Adrenal gland (tissue), 12 donors: ENCODE data around the gene TMEM91. TPM values are rescaled to one million over a fixed set of nuclear protein-coding genes. Genes with fewer than 3 reads are reported as not detected.

ENCODE experiments used
- DNase-seq, 7 donors: peaks; one replicate each; pipeline ENCODE4 v3.0.0-alpha.2; 2019 to 2020
- H3K27ac ChIP-seq, 5 donors: fragments of 200-600 bp; sonication (generic) in 4 of 5; 1 replicate in 3 of 5; 2 replicates in 2 of 5; pipeline versions ENCODE4 v1.5.1 to v1.8.0; 2016 to 2020; ENCODE audit warnings: mild to moderate bottlenecking in 1 of 5
- H3K27me3 ChIP-seq: fragments of 200-600 bp; 2 replicates; pipeline ENCODE4 v1.8.0; 2021
- H3K36me3 ChIP-seq, 2 donors: fragments of 200-600 bp; replicated peaks in 1 of 2; 1 replicate in 1 of 2; 2 replicates in 1 of 2; pipeline versions ENCODE4 v1.5.1 to v1.8.0; 2018 to 2022
- H3K4me1 ChIP-seq, 2 donors: fragments of 200-600 bp; replicated peaks in 1 of 2; 1 replicate in 1 of 2; 2 replicates in 1 of 2; pipeline versions ENCODE4 v1.5.1 to v1.8.0; 2018 to 2021
- H3K4me3 ChIP-seq, 4 donors: fragments of 200-600 bp; sonication (generic) in 3 of 4; one replicate each; pipeline ENCODE4 v1.5.1; 2016 to 2018
- H3K9me3 ChIP-seq, 3 donors: fragments of 200-600 bp; sonication (generic) in 1 of 3; replicated peaks in 1 of 3; 1 replicate in 2 of 3; 2 replicates in 1 of 3; pipeline versions ENCODE4 v1.5.1 to v1.8.0; 2016 to 2021
- POLR2A ChIP-seq, 2 donors: fragments of 450-650 bp; IDR thresholded peaks; one replicate each; pipeline ENCODE4 v1.6.1; 2017; ENCODE audit warnings: antibody characterized with exemption in 2 of 2, mild to moderate bottlenecking in 2 of 2, moderate library complexity in 1 of 2
- WGBS, 4 donors: extraction: QIAGEN DNeasy Blood & Tissue Kit in 2 of 4; methylation state at CpG; one replicate each; pipeline versions ENCODE4 v1.1.5 to v1.1.7; 2013 to 2017; 5-methylcytosine and 5-hydroxymethylcytosine counted together
- intact Hi-C, 2 donors: fragments of 100-400 bp; cut with DNase I; formaldehyde crosslinking; loops; one replicate each; pipeline versions ENCODE4 v1.14.1 to v1.15.0; 2022 to 2023
- polyA plus RNA-seq, 3 donors: library from polyadenylated mRNA; stranded (reverse); fragments of 200-250 nt in 2 of 3; fragments of 350-450 nt in 1 of 3; fragmentation: Illumina TruSeq in 1 of 3; extraction: RNeasy Lipid Tissue Mini Kit (QIAGEN cat#74804) in 1 of 3; gene quantifications; one replicate each; pipeline ENCODE4 v1.2.3, GENCODE V29; 2013 to 2014
- total RNA-seq, 9 donors: library from RNA; depleted of rRNA in 4 of 9; stranded (reverse); fragments of >200 nt in 4 of 9; fragments of 120-200 nt in 1 of 9; fragmentation: NEBNext Ultra II Directional in 1 of 9; extraction: Animal tissue kit (Norgen Biotek cat#: 25700) in 1 of 9; gene quantifications; one replicate each; pipeline versions ENCODE4 v1.1.0 to v1.2.4, GENCODE V29; 2013 to 2023
- TF ChIP-seq, protein P1 (sequence below), 6 experiments: fragments of 450-650 bp in 4 of 6; fragments of 200-600 bp in 2 of 6; sonication (generic) in 1 of 6; IDR thresholded peaks; 1 replicate in 5 of 6; 2 replicates in 1 of 6; pipeline versions ENCODE4 v1.5.1 to v1.8.0; 2016 to 2021; ENCODE audit warnings: antibody characterized with exemption in 6 of 6, mild to moderate bottlenecking in 2 of 6, moderate library complexity in 1 of 6
- donor health status: healthy with polysubstance abuse.
- donor health status: Bipolar disorder and iron deficiency.
- donor health status: DM: yes; HTN: yes; CAD: no.
- donor health status: DM: no; HTN: no; CAD: no.
- donor health status: DM: no; HTN: no; CAD: no.
- donor health status: DM: yes; HTN: yes; CAD: no.

Gene TMEM91
- total and polyA plus RNA-seq, 12 donors = 1.9 to 88.6 (median 9.6) TPM

DNA sequence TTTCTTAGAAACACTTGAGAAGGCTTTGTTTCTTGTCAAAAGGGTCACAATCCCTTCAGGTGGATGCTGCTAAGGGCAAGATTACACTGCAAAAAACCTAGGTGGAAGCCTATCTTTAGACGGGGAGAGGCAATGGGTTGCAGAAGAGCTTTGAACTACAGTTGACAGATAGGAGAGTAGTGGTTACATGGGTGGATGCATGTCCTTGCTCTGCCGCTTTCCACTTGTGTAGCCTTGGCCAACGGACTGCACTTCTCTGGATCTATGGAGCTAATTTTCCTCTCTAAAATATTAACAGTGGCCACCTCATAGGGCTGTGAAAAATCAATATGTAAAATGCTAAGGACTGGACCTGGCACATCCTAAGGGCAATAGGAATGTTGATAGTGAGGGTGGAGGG, 22.3 kb downstream of the TMEM91 start:
- 14 to 48% (median 25%) methylated on average over 3 of the region's 3 CpGs for WGBS, 4 donors
- no peaks in the 10 kb centered on the region for H3K36me3 ChIP-seq
- TF ChIP-seq, protein P1, sequence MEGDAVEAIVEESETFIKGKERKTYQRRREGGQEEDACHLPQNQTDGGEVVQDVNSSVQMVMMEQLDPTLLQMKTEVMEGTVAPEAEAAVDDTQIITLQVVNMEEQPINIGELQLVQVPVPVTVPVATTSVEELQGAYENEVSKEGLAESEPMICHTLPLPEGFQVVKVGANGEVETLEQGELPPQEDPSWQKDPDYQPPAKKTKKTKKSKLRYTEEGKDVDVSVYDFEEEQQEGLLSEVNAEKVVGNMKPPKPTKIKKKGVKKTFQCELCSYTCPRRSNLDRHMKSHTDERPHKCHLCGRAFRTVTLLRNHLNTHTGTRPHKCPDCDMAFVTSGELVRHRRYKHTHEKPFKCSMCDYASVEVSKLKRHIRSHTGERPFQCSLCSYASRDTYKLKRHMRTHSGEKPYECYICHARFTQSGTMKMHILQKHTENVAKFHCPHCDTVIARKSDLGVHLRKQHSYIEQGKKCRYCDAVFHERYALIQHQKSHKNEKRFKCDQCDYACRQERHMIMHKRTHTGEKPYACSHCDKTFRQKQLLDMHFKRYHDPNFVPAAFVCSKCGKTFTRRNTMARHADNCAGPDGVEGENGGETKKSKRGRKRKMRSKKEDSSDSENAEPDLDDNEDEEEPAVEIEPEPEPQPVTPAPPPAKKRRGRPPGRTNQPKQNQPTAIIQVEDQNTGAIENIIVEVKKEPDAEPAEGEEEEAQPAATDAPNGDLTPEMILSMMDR (IDR thresholded peaks at IDR 0.05) = no peak
- no peak for TF ChIP-seq POLR2A (IDR thresholded peaks at IDR 0.05)
- H3K9me3 ChIP-seq = no peaks in the 10 kb centered on the region
- DNase-seq = no peak
- H3K27me3 ChIP-seq = no peaks in the 10 kb centered on the region
- H3K4me1 ChIP-seq = peaks cover 20 to 26% of the 10 kb centered on the region in 2 donors
- intact Hi-C loops = no loop called here
- peak overlapping the region in 1 of 5 donors; percentile 3 for H3K27ac ChIP-seq
- H3K4me3 ChIP-seq = peak overlapping the region in 2 of 4 donors; percentile 70 to 95

DNA sequence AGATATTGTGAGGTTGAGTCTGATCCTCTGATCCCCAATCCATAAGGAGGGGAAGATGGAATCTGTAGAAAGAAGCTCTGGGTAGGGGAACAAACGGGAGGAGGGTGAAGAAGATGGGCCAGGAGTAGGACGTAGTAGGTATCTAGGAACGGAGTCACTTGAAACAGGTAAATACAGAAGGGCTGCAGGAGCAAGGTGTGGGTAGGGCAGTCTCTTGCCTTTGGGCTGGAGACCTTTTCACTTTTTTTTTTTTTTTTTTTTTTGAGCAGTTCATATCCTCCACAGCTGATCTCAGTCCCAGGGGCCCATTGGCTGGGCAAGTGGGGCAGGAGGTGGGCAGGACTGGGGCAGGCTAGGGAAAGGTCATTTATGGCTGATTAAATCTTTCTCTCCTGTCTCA, 22.8 kb downstream of the TMEM91 start:
- 56 to 78% (median 73%) methylated on average over 3 of the region's 3 CpGs for WGBS, 4 donors
- DNase-seq = no peak
- H3K36me3 ChIP-seq = no peaks in the 10 kb centered on the region
- H3K4me3 ChIP-seq = no peak overlapping the region
- intact Hi-C loops = no loop called here
- peaks cover 20 to 26% of the 10 kb centered on the region in 2 donors for H3K4me1 ChIP-seq
- no peaks in the 10 kb centered on the region for H3K27me3 ChIP-seq
- H3K27ac ChIP-seq = peak overlapping the region in 1 of 5 donors; percentile 3
- TF ChIP-seq, protein P1 (IDR thresholded peaks at IDR 0.05) = no peak
- TF ChIP-seq POLR2A (IDR thresholded peaks at IDR 0.05) = no peak
- H3K9me3 ChIP-seq = no peaks in the 10 kb centered on the region

DNA sequence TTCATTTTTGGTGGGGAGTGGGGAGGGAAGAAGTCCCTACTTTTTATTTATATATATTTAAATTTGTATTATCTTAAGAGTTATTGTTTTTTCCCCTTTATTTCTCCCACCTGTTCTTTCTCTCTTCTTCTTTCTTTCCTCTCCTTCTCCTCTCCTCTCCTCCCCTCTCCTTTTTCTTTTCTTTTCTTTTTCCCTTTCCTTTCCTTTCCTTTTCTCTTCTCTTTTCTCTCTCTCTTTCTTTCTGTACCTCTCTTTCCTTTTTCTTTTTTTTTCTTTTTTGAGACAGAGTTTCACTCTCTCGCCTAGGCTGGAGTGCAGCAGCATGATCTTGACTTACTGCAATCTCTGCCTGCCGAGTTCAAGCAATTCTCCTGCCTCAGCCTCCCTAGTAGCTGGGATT, 23.2 kb downstream of the TMEM91 start:
- no peak overlapping the region for H3K4me3 ChIP-seq
- peaks cover 20 to 26% of the 10 kb centered on the region in 2 donors for H3K4me1 ChIP-seq
- H3K36me3 ChIP-seq = no peaks in the 10 kb centered on the region
- 80 to 94% (median 88%) methylated on average over 2 of the region's 2 CpGs for WGBS, 4 donors
- H3K9me3 ChIP-seq = no peaks in the 10 kb centered on the region
- intact Hi-C loops = no loop called here
- no peaks in the 10 kb centered on the region for H3K27me3 ChIP-seq
- TF ChIP-seq, protein P1 (IDR thresholded peaks at IDR 0.05) = no peak
- no peak for TF ChIP-seq POLR2A (IDR thresholded peaks at IDR 0.05)
- no peak overlapping the region for H3K27ac ChIP-seq
- DNase-seq = no peak

DNA sequence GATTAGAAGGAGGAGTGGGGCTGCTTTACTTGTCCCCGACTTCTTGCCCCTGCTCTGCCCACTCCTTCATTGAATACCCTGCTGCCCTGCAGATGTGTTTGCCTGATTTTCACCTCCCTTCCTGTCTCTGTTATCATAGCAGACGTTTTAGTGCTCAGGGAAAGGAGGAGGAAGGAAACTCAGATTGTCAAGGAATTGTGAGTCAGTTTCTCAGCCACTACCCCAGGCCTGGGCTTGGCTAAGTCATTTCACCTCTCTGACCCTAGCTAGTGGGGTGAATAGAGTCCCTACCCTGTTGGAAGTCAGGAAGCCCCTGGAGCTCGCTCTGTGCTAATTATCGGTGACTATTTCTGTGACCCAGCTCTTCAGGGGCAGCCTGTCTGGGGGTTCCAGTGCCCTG, 25.1 kb downstream of the TMEM91 start:
- no peak for DNase-seq
- no peak for TF ChIP-seq POLR2A (IDR thresholded peaks at IDR 0.05)
- TF ChIP-seq, protein P1 (IDR thresholded peaks at IDR 0.05) = no peak
- Histone ChIP-seq H3K27ac (no peak overlapping the region), H3K27me3 (no peaks in the 10 kb centered on the region), H3K9me3 (no peaks in the 10 kb centered on the region), H3K4me1 (peaks cover 16 to 24% of the 10 kb centered on the region in 2 donors), H3K36me3 (no peaks in the 10 kb centered on the region), H3K4me3 (no peak overlapping the region)
- intact Hi-C loops = no loop called here
- WGBS, 4 donors = 64 to 84% (median 76%) methylated on average over 4 of the region's 4 CpGs
